Heart left ventricle (tissue), 13 donors: ENCODE measurements around the gene SETD1A.

Experiments used
- CTCF ChIP-seq, 12 donors: fragments of 200-600 bp; sonication (generic) in 4 of 12; IDR thresholded peaks; one replicate each; pipeline versions ENCODE4 v1.5.0 to v1.8.0; 2018 to 2022; ENCODE audit warnings: antibody characterized with exemption in 12 of 12, mild to moderate bottlenecking in 5 of 12
- POLR2A ChIP-seq, 2 donors: fragments of 450-650 bp; IDR thresholded peaks; one replicate each; pipeline ENCODE4 v1.6.1; 2017; ENCODE audit warnings: antibody characterized with exemption in 2 of 2, mild to moderate bottlenecking in 2 of 2, moderate library complexity in 2 of 2
- donor health status: ischemic (EF 13 %, LVEDD 7.1; RV severe dilation, severe dysfunction).
- donor health status: DM: no; HTN: yes; CAD: no.
- donor health status: DM: no; HTN: no; CAD: no.
- donor health status: ischemic (EF 25% LVEDD 6.9; RV normal size, moderate dysfunction).
- donor health status: ischemic (EF 25% LVEDD 5.7; RV mildly dilated, moderate dysfunction).
- donor health status: ischemic (EF 35%, LVEDD 5.7; RV mildly dilated, moderate dysfunction).
- donor health status: nonischemic (EF 11% LVEDD 7.7; RV severe dilation, severe dysfunction).
- donor health status: DM: yes; HTN: yes; CAD: no.
- donor health status: PGD.
- donor health status: ischemic (EF 29% LVEDD 5.4; RV normal size, mild dysfunction).
- donor health status: nonischemic (EF 23%, LVEDD 6.1; RV moderate dilation, normal function).

GRCh38 chr16:30980434-30980833 is 22.9 kb downstream of the SETD1A start:
- TF ChIP-seq CTCF (IDR thresholded peaks at IDR 0.05) (no peak), POLR2A (IDR thresholded peaks at IDR 0.05) (no peak)
